ENCODE measurements around the gene CD177.
"Not testable (repeated sequence)": the region's sequence is repeated elsewhere in the genome, so short reads cannot be mapped to it uniquely, and the experiment has no call there.

The CD177 gene

DNA sequence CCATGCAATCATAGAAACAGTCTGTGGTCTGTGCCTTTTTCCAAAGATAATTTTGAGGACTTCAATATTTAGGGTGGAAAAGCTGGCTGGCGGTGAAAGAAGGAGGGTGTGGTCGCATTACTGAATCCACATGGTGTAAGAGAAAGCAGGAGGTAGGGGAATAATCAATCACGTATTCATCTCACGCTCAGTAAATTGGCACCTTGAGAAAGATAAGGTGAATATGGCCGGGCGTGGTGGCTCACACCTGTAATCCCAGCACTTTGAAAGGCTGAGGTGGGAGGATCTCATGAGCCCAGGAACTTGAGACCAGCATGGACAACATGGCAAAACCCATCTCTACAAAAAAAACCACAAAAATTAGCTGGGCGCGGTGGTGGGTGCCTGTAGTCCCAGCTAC, 3.7 kb upstream of the CD177 start:
- H3K36me3 Mint-ChIP-seq; H3K27ac Mint-ChIP-seq; H3K4me1 Mint-ChIP-seq (ENCODE audit: low read depth); H3K27me3 Mint-ChIP-seq; H3K9me3 Mint-ChIP-seq (ENCODE audit: low read depth); H3K4me3 Mint-ChIP-seq: not testable (repeated sequence)

DNA sequence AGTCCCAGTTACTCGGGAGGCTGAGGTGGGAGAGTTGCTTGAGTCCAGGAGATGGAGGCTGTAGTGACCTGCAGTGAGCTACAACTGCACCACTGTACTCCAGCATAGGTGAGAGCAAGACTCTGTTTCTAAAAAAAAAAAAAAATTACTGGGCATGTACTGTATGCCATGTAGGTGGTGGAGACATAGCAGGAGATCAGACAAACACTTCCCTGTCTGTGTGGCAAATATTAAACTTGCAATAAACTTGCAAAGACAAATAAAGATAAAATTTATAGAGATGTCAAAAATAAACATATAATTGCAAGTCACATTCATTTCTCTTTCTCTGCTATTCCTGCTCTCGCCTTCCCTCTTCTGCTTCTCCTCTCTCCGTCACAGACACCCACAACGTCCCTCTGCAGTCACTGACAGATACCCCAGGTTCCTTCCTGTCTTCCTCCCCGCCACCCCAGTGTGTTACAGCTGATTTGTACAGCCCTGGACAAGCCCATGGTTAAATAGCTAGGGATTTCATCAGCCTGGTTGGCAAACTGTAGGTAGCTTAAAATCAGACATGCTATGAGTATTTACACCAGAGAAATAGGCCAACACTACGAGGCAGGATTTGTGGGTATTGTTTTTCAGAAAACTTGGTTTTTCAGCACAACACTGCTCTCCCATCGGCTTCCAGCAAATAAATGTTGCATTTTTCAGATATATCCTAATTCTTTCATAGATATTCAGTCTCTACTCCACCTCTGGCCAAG, 1.3 kb upstream of the CD177 start:
- Mint-ChIP-seq H3K27ac (no peak overlapping the region), H3K4me1 (ENCODE audit: low read depth) (no peaks in the 10 kb centered on the region)

GRCh38 chr19:43354305-43354627, 780 bp downstream of the CD177 start:
- no peak overlapping the region for H3K27ac Mint-ChIP-seq
- H3K27me3 Mint-ChIP-seq = peaks cover 10% of the 10 kb centered on the region
- no peaks in the 10 kb centered on the region for H3K9me3 Mint-ChIP-seq (ENCODE audit: low read depth)
- H3K36me3 Mint-ChIP-seq = no peaks in the 10 kb centered on the region
- no peak overlapping the region for H3K4me3 Mint-ChIP-seq
- no peaks in the 10 kb centered on the region for H3K4me1 Mint-ChIP-seq (ENCODE audit: low read depth)

More for the DNA sequence above, 1.3 kb upstream of the CD177 start:
- Mint-ChIP-seq H3K4me3 (no peak overlapping the region), H3K36me3 (no peaks in the 10 kb centered on the region), H3K27me3 (peaks cover 10% of the 10 kb centered on the region), H3K9me3 (ENCODE audit: low read depth) (no peaks in the 10 kb centered on the region)

GRCh38 chr19:43356749-43357148, 3.3 kb downstream of the CD177 start:
- H3K27me3 Mint-ChIP-seq; H3K27ac Mint-ChIP-seq; H3K9me3 Mint-ChIP-seq (ENCODE audit: low read depth); H3K36me3 Mint-ChIP-seq; H3K4me3 Mint-ChIP-seq; H3K4me1 Mint-ChIP-seq (ENCODE audit: low read depth): not testable (repeated sequence)

- H3K4me1 Mint-ChIP-seq (ENCODE audit: low read depth) = no peaks in the 10 kb centered on the region
- no peaks in the 10 kb centered on the region for H3K9me3 Mint-ChIP-seq (ENCODE audit: low read depth)
- no peak overlapping the region for H3K4me3 Mint-ChIP-seq
- H3K36me3 Mint-ChIP-seq = no peaks in the 10 kb centered on the region
- H3K27me3 Mint-ChIP-seq = peaks cover 3% of the 10 kb centered on the region
- H3K27ac Mint-ChIP-seq = no peak overlapping the region
Observed at GRCh38 chr19:43362179-43362578, 8.7 kb downstream of the CD177 start.

DNA sequence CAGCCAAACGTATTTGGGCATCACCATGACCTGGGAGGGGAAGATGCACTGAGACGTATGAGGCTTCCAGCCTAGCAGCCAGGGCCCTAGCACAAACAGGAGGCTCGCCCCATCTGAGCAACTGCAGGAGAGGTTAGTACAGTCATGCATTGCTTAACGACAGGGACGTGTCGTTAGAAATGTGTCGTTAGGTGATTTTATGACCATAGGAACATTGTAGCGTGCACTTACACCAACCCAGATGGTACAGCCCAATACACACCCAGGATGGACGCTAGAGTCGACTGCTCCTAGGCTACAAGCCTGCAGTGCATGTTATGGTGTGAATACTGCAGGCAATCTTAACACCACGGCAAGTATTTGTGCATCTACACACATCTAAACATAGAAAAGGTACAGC, 9.3 kb downstream of the CD177 start:
- peaks cover 3% of the 10 kb centered on the region for H3K27me3 Mint-ChIP-seq
- no peak overlapping the region for H3K4me3 Mint-ChIP-seq
- no peaks in the 10 kb centered on the region for H3K36me3 Mint-ChIP-seq
- H3K9me3 Mint-ChIP-seq (ENCODE audit: low read depth) = no peaks in the 10 kb centered on the region
- no peak overlapping the region for H3K27ac Mint-ChIP-seq
- no peaks in the 10 kb centered on the region for H3K4me1 Mint-ChIP-seq (ENCODE audit: low read depth)

DNA sequence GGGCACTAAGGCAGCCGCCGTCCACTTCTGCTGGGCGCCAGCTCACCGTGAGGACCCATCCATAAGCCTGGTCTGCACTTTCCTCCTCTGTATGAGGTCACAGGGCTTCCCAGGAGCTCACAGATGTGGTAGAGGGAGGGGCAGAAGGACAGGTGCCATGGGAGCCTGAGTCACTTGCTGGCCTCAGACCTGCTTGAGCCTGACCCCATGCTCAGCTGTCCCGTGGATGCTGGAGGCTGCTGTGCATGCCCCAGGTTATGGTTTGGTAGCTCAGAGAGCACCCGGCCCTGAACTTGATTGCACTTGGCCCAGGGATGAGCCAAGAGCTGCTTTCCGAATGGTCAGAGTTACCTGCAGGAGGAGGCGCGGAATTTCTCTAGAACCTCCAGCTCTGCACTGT, 12.2 kb downstream of the CD177 start:
- H3K36me3 Mint-ChIP-seq; H3K9me3 Mint-ChIP-seq (ENCODE audit: low read depth); H3K4me1 Mint-ChIP-seq (ENCODE audit: low read depth); H3K27ac Mint-ChIP-seq; H3K4me3 Mint-ChIP-seq; H3K27me3 Mint-ChIP-seq: not testable (repeated sequence)

GRCh38 chr19:43367822-43368221, 14.3 kb downstream of the CD177 start:
- Mint-ChIP-seq H3K36me3 (no peaks in the 10 kb centered on the region), H3K9me3 (ENCODE audit: low read depth) (no peaks in the 10 kb centered on the region), H3K4me3 (no peak overlapping the region), H3K27ac (no peak overlapping the region), H3K4me1 (ENCODE audit: low read depth) (no peaks in the 10 kb centered on the region), H3K27me3 (peaks cover 4% of the 10 kb centered on the region)

GRCh38 chr19:43368897-43369296, 15.4 kb downstream of the CD177 start:
- not testable (repeated sequence) for H3K27ac Mint-ChIP-seq, H3K4me3 Mint-ChIP-seq

DNA sequence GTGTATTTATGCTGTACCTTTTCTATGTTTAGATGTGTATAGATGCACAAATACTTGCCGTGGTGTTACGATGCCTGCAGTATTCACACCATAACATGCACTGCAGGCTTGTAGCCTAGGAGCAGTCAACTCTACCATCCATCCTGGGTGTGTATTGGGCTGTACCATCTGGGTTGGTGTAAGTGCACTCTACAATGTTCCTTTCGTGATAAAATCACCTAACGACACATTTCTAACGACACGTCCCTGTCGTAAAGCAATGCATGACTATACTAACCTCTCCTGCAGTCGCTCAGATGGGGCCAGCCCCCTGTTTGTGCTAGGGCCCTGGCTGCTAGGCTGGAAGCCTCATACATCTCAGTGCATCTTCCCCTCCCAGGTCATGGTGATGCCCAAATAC, 18.4 kb downstream of the CD177 start:
- H3K9me3 Mint-ChIP-seq (ENCODE audit: low read depth) = no peaks in the 10 kb centered on the region
- peaks cover 3% of the 10 kb centered on the region for H3K27me3 Mint-ChIP-seq
- no peaks in the 10 kb centered on the region for H3K4me1 Mint-ChIP-seq (ENCODE audit: low read depth)
- H3K36me3 Mint-ChIP-seq = no peaks in the 10 kb centered on the region
- H3K27ac Mint-ChIP-seq = no peak overlapping the region
- no peak overlapping the region for H3K4me3 Mint-ChIP-seq

More at GRCh38 chr19:43368897-43369296, 15.4 kb downstream of the CD177 start:
- not testable (repeated sequence) for H3K9me3 Mint-ChIP-seq (ENCODE audit: low read depth); H3K4me1 Mint-ChIP-seq (ENCODE audit: low read depth); H3K36me3 Mint-ChIP-seq; H3K27me3 Mint-ChIP-seq

- no peak overlapping the region for H3K4me3 Mint-ChIP-seq
- peaks cover 3% of the 10 kb centered on the region for H3K27me3 Mint-ChIP-seq
Observed at GRCh38 chr19:43372462-43372861, 19.0 kb downstream of the CD177 start.

GRCh38 chr19:43377624-43378023, 24.1 kb downstream of the CD177 start:
- H3K27me3 Mint-ChIP-seq; H3K4me3 Mint-ChIP-seq; H3K36me3 Mint-ChIP-seq; H3K4me1 Mint-ChIP-seq (ENCODE audit: low read depth); H3K27ac Mint-ChIP-seq; H3K9me3 Mint-ChIP-seq (ENCODE audit: low read depth): not testable (repeated sequence)

More at GRCh38 chr19:43372462-43372861, 19.0 kb downstream of the CD177 start:
- Mint-ChIP-seq H3K9me3 (ENCODE audit: low read depth) (no peaks in the 10 kb centered on the region), H3K36me3 (no peaks in the 10 kb centered on the region), H3K4me1 (ENCODE audit: low read depth) (no peaks in the 10 kb centered on the region), H3K27ac (no peak overlapping the region)

GRCh38 chr19:43380008-43380407, 26.5 kb downstream of the CD177 start:
- no peaks in the 10 kb centered on the region for H3K36me3 Mint-ChIP-seq
- no peaks in the 10 kb centered on the region for H3K9me3 Mint-ChIP-seq (ENCODE audit: low read depth)
- H3K27ac Mint-ChIP-seq = no peak overlapping the region
- peaks cover 2% of the 10 kb centered on the region for H3K27me3 Mint-ChIP-seq
- H3K4me1 Mint-ChIP-seq (ENCODE audit: low read depth) = no peaks in the 10 kb centered on the region
- no peak overlapping the region for H3K4me3 Mint-ChIP-seq

GRCh38 chr19:43380771-43381386, 27.4 kb downstream of the CD177 start:
- Mint-ChIP-seq H3K9me3 (ENCODE audit: low read depth) (no peaks in the 10 kb centered on the region), H3K27me3 (peaks cover 2% of the 10 kb centered on the region), H3K4me1 (ENCODE audit: low read depth) (no peaks in the 10 kb centered on the region), H3K4me3 (no peak overlapping the region), H3K36me3 (no peaks in the 10 kb centered on the region), H3K27ac (no peak overlapping the region)

DNA sequence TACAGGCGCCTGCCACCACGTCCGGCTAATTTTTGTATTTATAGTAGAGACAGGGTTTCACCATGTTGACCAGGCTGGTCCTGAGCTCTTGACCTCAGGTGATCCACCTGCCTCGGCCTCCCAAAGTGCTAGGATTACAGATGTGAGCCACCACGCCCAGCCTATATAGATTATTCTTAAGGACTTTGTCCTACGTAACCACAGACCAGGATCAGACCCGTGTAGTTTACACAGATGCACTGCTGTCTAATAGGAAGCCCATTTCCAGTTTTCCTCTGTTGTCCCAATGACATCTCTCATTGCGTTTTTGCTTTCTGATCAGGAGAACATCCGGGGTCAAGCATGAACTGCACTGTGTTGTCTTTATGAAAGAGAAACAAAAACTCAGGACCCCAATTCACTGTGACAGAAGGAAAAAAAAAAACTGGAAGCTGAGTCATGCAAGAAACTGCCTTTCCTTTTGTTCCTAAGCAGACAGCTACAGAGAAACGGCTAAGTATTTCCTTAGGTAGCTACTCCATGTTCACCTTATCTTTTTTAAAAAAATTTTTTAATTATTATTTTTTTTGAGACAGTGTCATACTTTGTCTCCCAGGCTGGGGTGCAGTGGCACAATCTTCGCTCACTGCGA, 29.2 kb downstream of the CD177 start:
- not testable (repeated sequence) for H3K36me3 Mint-ChIP-seq; H3K4me3 Mint-ChIP-seq; H3K4me1 Mint-ChIP-seq (ENCODE audit: low read depth); H3K27me3 Mint-ChIP-seq; H3K9me3 Mint-ChIP-seq (ENCODE audit: low read depth); H3K27ac Mint-ChIP-seq

DNA sequence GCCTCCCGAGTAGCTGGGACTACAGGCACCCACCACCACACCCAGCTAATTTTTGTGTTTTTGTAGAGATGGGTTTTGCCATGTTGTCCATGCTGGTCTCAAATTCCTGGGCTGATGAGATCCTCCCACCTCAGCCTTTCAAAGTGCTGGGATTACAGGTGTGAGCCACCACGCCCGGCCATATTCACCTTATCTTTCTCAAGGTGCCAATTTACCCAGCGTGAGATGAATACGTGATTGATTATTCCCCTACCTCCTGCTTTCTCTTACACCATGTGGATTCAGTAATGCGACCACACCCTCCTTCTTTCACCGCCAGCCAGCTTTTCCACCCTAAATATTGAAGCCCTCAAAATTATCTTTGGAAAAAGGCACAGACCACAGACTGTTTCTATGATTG, 29.8 kb downstream of the CD177 start:
- H3K36me3 Mint-ChIP-seq; H3K4me3 Mint-ChIP-seq; H3K27ac Mint-ChIP-seq; H3K27me3 Mint-ChIP-seq; H3K9me3 Mint-ChIP-seq (ENCODE audit: low read depth); H3K4me1 Mint-ChIP-seq (ENCODE audit: low read depth): not testable (repeated sequence)
